GM12878 (cell line): ENCODE data around the gene ANKRD66. TPM values are rescaled to one million over a fixed set of nuclear protein-coding genes. Genes with fewer than 3 reads are reported as not detected.

Source experiments
- ATAC-seq: fragments of 200-7000 bp; cut with Tn5 transposase; 3 replicates; pipeline ENCODE4 v1.9.1; 2020; ENCODE audit warnings: mild to moderate bottlenecking, moderate library complexity
- BruUV-seq: library from RNA; stranded (reverse); fragments of 400-500 nt; replicated peaks from 2 replicates; lab custom pipeline; 2021; lab: Mats Ljungman, UMichigan
- CTCF ChIA-PET: fragments of 300-600 bp; sonication (Branson Sonifier 250); formaldehyde crosslinking; extraction: SDS; loops from one replicate; lab custom pipeline; 2021; ENCODE audit warnings: inconsistent platforms; lab: Yijun Ruan, JAX
- POLR2A ChIA-PET: fragments of 350-600 bp; formaldehyde crosslinking; extraction: SDS; loops from one replicate; lab custom pipeline; 2021; ENCODE audit warnings: inconsistent platforms; lab: Charles Lee
- RAD21 ChIA-PET: fragments of 300-600 bp; sonication (Branson Sonifier 250); formaldehyde crosslinking; loops from one replicate; lab custom pipeline; 2023; ENCODE audit warnings: antibody characterized with exemption; ENCODE audit not compliant: unreplicated experiment; lab: Charles Lee
- SMC1A ChIA-PET: fragments of 300-600 bp; sonication (Branson Sonifier 250); formaldehyde crosslinking; loops from one replicate; lab custom pipeline; 2023; ENCODE audit not compliant: unreplicated experiment, uncharacterized antibody; lab: Charles Lee
- DNase-seq: peaks from one replicate; pipeline ENCODE4 v3.0.0-alpha.2; 2011; ENCODE audit warnings: low read depth, low spot score
- FAIRE-seq: peaks from 3 replicates; lab custom pipeline; 2011; peaks lifted over from hg19 to GRCh38; lab: Jason Lieb, UNC
- H2AFZ ChIP-seq: 2 replicates; pipeline ENCODE4 v1.6.0; 2011; ENCODE audit warnings: low read depth, low read length, control low read depth; ENCODE audit not compliant: control insufficient read depth
- H3K27ac ChIP-seq: 2 replicates; pipeline ENCODE4 v1.5.1; 2011; ENCODE audit warnings: control low read depth; ENCODE audit not compliant: control insufficient read depth, insufficient read depth
- H3K27me3 ChIP-seq, 2 experiments: replicated peaks in 1 of 2; 2 replicates each; pipeline versions ENCODE4 v1.6.0 to v1.6.1; 2011; ENCODE audit warnings: low read length in 1 of 2; ENCODE audit not compliant: control insufficient read depth in 2 of 2, insufficient read depth in 2 of 2
- H3K36me3 ChIP-seq, 2 experiments: 2 replicates each; pipeline ENCODE4 v1.5.1; 2011; ENCODE audit warnings: low read length in 1 of 2; ENCODE audit not compliant: control insufficient read depth in 2 of 2, insufficient read depth in 2 of 2
- H3K4me1 ChIP-seq: 2 replicates; pipeline ENCODE4 v1.6.1; 2011; ENCODE audit warnings: mild to moderate bottlenecking, low read length, moderate library complexity, mixed read lengths; ENCODE audit not compliant: control insufficient read depth, insufficient read depth
- H3K4me2 ChIP-seq: 2 replicates; pipeline ENCODE4 v1.6.0; 2011; ENCODE audit warnings: control low read depth; ENCODE audit not compliant: control insufficient read depth, insufficient read depth
- H3K4me3 ChIP-seq: fragments of 200-600 bp; sonication (generic); 2 replicates; pipeline ENCODE4 v1.5.1; 2016
- H3K79me2 ChIP-seq: 2 replicates; pipeline ENCODE4 v1.6.0; 2011; ENCODE audit warnings: low read length; ENCODE audit not compliant: control insufficient read depth, insufficient read depth
- H3K9ac ChIP-seq: 2 replicates; pipeline ENCODE4 v1.8.0; 2011; ENCODE audit warnings: low read length, control low read depth, mixed read lengths; ENCODE audit not compliant: control insufficient read depth, insufficient read depth
- H3K9me3 ChIP-seq: replicated peaks from 3 replicates; pipeline ENCODE4 v1.5.1; 2011; ENCODE audit warnings: mild to moderate bottlenecking, low read length; ENCODE audit not compliant: control insufficient read depth, insufficient read depth
- H4K20me1 ChIP-seq: 2 replicates; pipeline ENCODE4 v1.6.0; 2011; ENCODE audit not compliant: control insufficient read depth, insufficient read depth
- E2F8 ChIP-seq: fragments of 450-650 bp; IDR thresholded peaks from 2 replicates; pipeline ENCODE4 v1.6.1; 2018; ENCODE audit warnings: mild to moderate bottlenecking, low read depth, moderate library complexity; ENCODE audit not compliant: partially characterized antibody
- GATAD2B ChIP-seq: fragments of 450-650 bp; conservative IDR thresholded peaks from 2 replicates; pipeline ENCODE4 v1.6.1; 2017; ENCODE audit warnings: low read depth, mild to moderate bottlenecking, moderate library complexity
- HCFC1 ChIP-seq: fragments of 150-350 bp; IDR thresholded peaks from 2 replicates; pipeline ENCODE4 v1.6.1; 2014; ENCODE audit warnings: low read length
- POLR2AphosphoS5 ChIP-seq: IDR thresholded peaks from 2 replicates; pipeline ENCODE4 v1.6.1; 2011; ENCODE audit warnings: mild to moderate bottlenecking, low read length, inconsistent platforms
- POU2F2 ChIP-seq: IDR thresholded peaks from 3 replicates; pipeline ENCODE4 v1.6.1; 2011; ENCODE audit warnings: low read depth, mild to moderate bottlenecking, low read length, borderline replicate concordance
- RB1 ChIP-seq: fragments of 450-650 bp; formaldehyde crosslinking; IDR thresholded peaks from 2 replicates; pipeline ENCODE4 v1.6.1; 2017; ENCODE audit warnings: mild to moderate bottlenecking, borderline replicate concordance
- RELB ChIP-seq: fragments of 450-650 bp; IDR thresholded peaks from 2 replicates; pipeline ENCODE4 v1.6.1; 2017; ENCODE audit warnings: low read depth, mild to moderate bottlenecking, moderate library complexity
- SIN3A ChIP-seq: IDR thresholded peaks from 2 replicates; pipeline ENCODE4 v1.6.1; 2012; ENCODE audit warnings: low read depth, low read length, improper control_type of control experiment
- SREBF2 ChIP-seq: IDR thresholded peaks from 2 replicates; pipeline ENCODE4 v1.6.1; 2012; ENCODE audit warnings: mild to moderate bottlenecking, low read length
- SUZ12 ChIP-seq: fragments of 200-600 bp; sonication (generic); IDR thresholded peaks from one replicate; pipeline ENCODE4 v1.6.1; 2018; ENCODE audit warnings: antibody characterized with exemption, mild to moderate bottlenecking; ENCODE audit not compliant: unreplicated experiment
- YBX1 ChIP-seq: fragments of 450-650 bp; IDR thresholded peaks from 2 replicates; pipeline ENCODE4 v1.6.1; 2016; ENCODE audit warnings: antibody characterized with exemption
- ZNF384 ChIP-seq: IDR thresholded peaks from 2 replicates; pipeline ENCODE4 v1.6.1; 2012; ENCODE audit warnings: low read depth, mild to moderate bottlenecking, low read length, improper control_type of control experiment, borderline replicate concordance
- in situ Hi-C: fragments of 300-500 bp; cut with MboI; formaldehyde crosslinking; loops from 9 replicates; pipeline ENCODE4 v1.14.3; 2018; ENCODE audit warnings: mixed read lengths
- intact Hi-C: fragments of 100-400 bp; cut with micrococcal nuclease; formaldehyde crosslinking; loops from one replicate; pipeline ENCODE4 v1.14.2; 2022; ENCODE audit not compliant: unreplicated experiment
- polyA plus RNA-seq, 11 experiments: library from polyadenylated mRNA; depleted of rRNA in 4 of 11; unstranded in 6 of 11; stranded (reverse) in 5 of 11; fragments of >200 nt; fragmentation: Nextera tagmentation in 4 of 11; fragmentation: Illumina TruSeq in 1 of 11; extraction: Ambion mirVana in 4 of 11; extraction: Trizol in 1 of 11; gene quantifications; 1 replicate in 1 of 11; 2 replicates in 10 of 11; pipeline versions ENCODE4 v1.2.1 to v1.2.3, GENCODE V29; 2011 to 2016; ENCODE audit warnings: inconsistent platforms in 2 of 11, missing spikeins in 2 of 11, low read depth in 1 of 11
- total RNA-seq, 4 experiments: library from RNA; depleted of rRNA in 3 of 4; stranded (reverse); fragments of >200 nt in 3 of 4; fragmentation: Illumina TruSeq in 1 of 4; extraction: Trizol in 1 of 4; gene quantifications; 2 replicates each; pipeline versions ENCODE4 v1.2.1 to v1.2.3, GENCODE V29; 2013 to 2021

The ANKRD66 gene
- total and polyA plus RNA-seq, 10 of the 15 experiments (the other 5 are each of a cell fraction or from before 2014, with no cell fraction given), result not detected

GRCh38 chr6:46715141-46715540 is 31.6 kb upstream of the ANKRD66 start:
- TF ChIP-seq HCFC1 (no peak), RELB (no peak), GATAD2B (no peak), ZNF384 (no peak), E2F8 (no peak), SUZ12 (no peak), SIN3A (no peak), RB1 (no peak), YBX1 (no peak), POU2F2 (no peak), POLR2AphosphoS5 (no peak), SREBF2 (no peak)
- RAD21 ChIA-PET, result no interaction called here
- no peak for ATAC-seq

More at GRCh38 chr6:46715141-46715540, 31.6 kb upstream of the ANKRD66 start:
- no TSS peak for BruUV-seq
- H3K36me3 ChIP-seq, result no peaks in the 10 kb centered on the region
- H3K27ac ChIP-seq, result no peak overlapping the region
- ChIA-PET SMC1A (no interaction called here), POLR2A (no interaction called here), CTCF (no interaction called here)
- H3K79me2 ChIP-seq, result no peaks in the 10 kb centered on the region
- no peaks in the 10 kb centered on the region for H3K9me3 ChIP-seq
- H4K20me1 ChIP-seq, result no peaks in the 10 kb centered on the region
- no peak overlapping the region for H3K9ac ChIP-seq
- H3K4me1 ChIP-seq, result no peaks in the 10 kb centered on the region
- no peak overlapping the region for H3K4me2 ChIP-seq
- DNase-seq (no peak), FAIRE-seq (no peak)
- intact Hi-C loops (no loop called here), in situ Hi-C loops (no loop called here)
- no peak overlapping the region for H3K4me3 ChIP-seq
- H2AFZ ChIP-seq, result no peak overlapping the region
- H3K27me3 ChIP-seq, result peaks cover 0 to 2% of the 10 kb centered on the region in 2 experiments; a peak in 2 of 4 replicates
